HG03520 (cell line): ENCODE measurements around the gene PTPN20.
"Not testable (repeated sequence)": the region's sequence is repeated elsewhere in the genome, so short reads cannot be mapped to it uniquely, and the experiment has no call there.

Experiments used
- ATAC-seq: cut with Tn5 transposase; IDR thresholded peaks from one replicate; pipeline ENCODE4 v1.9.1; 2021; ENCODE audit warnings: mild to moderate bottlenecking, moderate library complexity; ENCODE audit not compliant: unreplicated experiment

PTPN20 gene, protein sequence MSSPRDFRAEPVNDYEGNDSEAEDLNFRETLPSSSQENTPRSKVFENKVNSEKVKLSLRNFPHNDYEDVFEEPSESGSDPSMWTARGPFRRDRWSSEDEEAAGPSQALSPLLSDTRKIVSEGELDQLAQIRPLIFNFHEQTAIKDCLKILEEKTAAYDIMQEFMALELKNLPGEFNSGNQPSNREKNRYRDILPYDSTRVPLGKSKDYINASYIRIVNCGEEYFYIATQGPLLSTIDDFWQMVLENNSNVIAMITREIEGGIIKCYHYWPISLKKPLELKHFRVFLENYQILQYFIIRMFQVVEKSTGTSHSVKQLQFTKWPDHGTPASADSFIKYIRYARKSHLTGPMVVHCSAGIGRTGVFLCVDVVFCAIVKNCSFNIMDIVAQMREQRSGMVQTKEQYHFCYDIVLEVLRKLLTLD

GRCh38 chr10:46911144-46911876 is at the start of gene PTPN20:
PTPN20 (plus strand) TSS chr10:46911428; CDS start chr10:46932500, 21,072 bp downstream.
- ATAC-seq = not testable (repeated sequence)

DNA sequence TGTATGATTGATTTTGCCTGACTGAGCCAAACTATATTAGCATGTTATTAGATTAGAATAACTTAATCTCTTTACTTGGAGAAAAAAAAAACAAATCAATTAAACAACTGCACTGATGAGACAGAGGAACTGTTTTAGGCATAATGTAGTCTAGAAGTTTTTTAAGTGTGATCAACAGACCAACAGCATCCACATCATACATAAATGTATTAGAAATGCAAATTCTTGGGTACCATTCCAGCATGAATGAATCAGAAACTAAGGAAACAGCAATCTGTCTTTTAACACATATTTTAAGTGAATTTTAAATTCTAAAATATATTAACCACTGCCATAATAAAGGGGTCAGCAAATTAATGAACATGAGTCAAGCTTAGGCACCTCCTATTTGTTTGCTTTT is 41.5 kb upstream of the PTPN20 start:
- ATAC-seq = not testable (repeated sequence)

- ATAC-seq = not testable (repeated sequence)
Observed at GRCh38 chr10:46871583-46871982, 39.6 kb upstream of the PTPN20 start.

GRCh38 chr10:46875304-46875703 is 35.9 kb upstream of the PTPN20 start:
- ATAC-seq = not testable (repeated sequence)

DNA sequence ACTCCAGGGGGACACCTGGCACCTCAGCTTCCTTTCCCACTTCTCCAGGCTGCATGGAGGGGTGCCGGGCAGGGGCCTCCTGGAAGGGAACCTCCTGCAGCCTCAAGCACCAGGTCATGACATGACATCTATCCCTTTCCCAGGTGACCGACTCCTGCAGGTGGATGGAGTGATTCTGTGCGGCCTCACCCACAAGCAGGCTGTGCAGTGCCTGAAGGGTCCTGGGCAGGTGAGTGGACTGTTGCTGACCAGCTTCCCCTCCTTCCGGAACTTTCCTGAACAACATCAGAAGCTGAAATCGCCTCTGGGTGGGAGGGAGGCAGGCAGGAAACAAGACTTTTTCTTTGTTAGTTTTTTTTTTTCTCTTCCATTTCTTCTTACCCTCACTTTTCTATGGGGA is 34.5 kb upstream of the PTPN20 start:
- not testable (repeated sequence) for ATAC-seq

GRCh38 chr10:46878761-46879160 is 32.5 kb upstream of the PTPN20 start:
- not testable (repeated sequence) for ATAC-seq

DNA sequence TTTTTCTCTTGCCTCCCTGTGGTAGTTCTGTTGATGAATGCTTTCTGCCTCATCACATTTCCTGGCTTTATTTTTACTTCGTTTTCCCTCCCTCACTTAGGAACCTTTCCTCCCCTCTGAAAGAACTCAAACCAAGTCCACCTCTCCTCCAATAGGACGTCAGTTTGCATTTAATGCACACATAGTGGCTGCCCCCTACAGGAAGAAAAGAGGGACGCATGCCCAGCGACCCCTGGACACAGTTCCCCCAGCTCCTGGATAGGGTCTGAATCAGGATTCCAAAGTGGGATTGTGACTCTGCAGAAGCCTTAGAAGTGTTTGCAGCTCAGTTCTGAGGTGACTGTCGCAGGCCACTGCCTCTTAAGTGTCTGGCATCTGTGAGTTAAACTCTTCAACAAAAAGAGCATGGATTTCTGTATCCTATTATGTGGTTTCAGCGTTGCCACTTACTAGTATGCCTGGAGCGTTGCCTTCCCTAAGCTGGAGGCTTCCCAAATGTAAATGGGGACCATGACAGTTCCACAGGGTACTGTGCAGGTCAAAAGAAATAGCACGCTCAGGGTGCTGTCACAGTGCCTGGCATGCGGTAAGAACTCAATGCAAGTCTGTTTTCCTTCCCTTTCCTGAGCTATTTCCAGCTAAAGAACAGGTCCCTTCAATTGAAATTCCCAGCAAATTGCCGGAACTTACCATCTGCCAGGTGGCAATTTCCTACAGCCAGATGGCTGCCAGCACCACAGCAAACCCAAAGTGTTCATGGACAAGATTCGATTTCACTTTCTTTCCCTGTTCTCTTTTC is 20.2 kb upstream of the PTPN20 start:
- not testable (repeated sequence) for ATAC-seq

GRCh38 chr10:46896762-46897692 is 14.2 kb upstream of the PTPN20 start:
- not testable (repeated sequence) for ATAC-seq

GRCh38 chr10:46901247-46901646 is 10.0 kb upstream of the PTPN20 start:
- ATAC-seq = not testable (repeated sequence)

- ATAC-seq = not testable (repeated sequence)
Observed at GRCh38 chr10:46903874-46904273, 7.4 kb upstream of the PTPN20 start.

GRCh38 chr10:46906359-46906758 is 4.9 kb upstream of the PTPN20 start:
- ATAC-seq = not testable (repeated sequence)

- not testable (repeated sequence) for ATAC-seq
Observed at GRCh38 chr10:46907185-46908117, 3.8 kb upstream of the PTPN20 start.

DNA sequence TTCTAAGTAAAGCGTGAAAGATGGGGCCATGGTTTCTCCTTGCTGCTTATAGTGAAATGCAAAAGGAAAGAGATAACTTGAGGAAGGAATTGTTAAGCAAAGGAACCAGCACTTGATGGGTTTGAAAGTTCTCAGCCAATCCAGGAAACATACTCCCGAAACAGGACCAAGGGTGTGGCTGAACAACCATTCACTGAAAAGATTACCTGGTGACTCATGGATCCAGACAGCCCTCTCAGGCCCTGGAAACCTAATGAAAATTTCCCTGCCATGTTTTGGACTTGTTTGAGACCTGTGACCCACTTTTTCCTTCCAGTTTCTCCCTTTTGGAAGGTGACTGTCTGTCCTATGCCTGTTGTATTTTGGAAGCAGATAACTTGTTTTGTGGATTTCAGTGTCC is 11.3 kb downstream of the PTPN20 start:
- ATAC-seq = not testable (repeated sequence)

DNA sequence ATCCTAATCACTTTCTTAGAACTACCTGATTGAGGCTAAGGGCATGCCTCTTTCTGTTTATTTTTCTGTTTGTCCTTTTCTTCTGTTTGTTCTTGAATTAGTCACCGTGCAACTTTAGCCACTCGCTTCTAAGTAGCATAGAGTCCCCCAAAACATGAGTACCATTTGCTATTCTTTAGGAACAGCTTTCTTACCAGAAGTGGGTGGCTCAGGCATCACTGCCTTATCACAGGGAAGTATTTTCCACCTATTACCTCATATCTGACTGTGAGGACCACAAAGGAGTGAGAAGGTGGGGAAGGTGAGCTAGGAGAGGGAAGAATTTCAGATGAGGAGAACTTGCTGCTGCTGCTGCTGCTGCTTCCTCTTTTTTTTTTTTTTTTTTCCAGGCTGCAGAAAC is 13.9 kb downstream of the PTPN20 start:
- ATAC-seq = not testable (repeated sequence)

- ATAC-seq = not testable (repeated sequence)
Observed at GRCh38 chr10:46925853-46926252, 14.6 kb downstream of the PTPN20 start.

DNA sequence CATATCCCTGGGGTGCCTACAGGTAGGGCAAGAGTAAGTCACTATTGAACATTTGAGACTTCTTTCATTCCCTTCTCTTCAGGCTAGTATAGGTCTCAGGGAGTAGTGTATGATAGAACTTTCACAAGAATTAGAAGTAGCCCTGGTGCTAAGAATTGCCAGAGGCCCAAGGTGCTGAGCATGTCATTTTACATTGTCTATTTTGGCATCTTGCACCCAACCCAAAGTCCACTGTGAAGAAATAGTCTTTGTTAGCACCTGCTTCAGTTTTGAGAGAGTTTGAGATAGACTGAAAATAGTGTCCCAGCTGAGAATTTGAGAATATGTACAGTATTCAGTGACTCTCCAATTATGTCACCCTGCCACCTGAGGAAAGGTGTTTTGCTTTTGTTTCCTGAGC is 17.6 kb downstream of the PTPN20 start:
- ATAC-seq = not testable (repeated sequence)

GRCh38 chr10:46932383-46932782 is 21.2 kb downstream of the PTPN20 start:
- ATAC-seq = not testable (repeated sequence)

- not testable (repeated sequence) for ATAC-seq
Observed at GRCh38 chr10:46941091-46941490, 29.9 kb downstream of the PTPN20 start.
